HG03025 (cell line): ENCODE measurements around the gene PSMD1.

Source experiments
- ATAC-seq: cut with Tn5 transposase; IDR thresholded peaks from one replicate; pipeline ENCODE4 v1.9.1; 2021; ENCODE audit warnings: mild to moderate bottlenecking, moderate library complexity; ENCODE audit not compliant: unreplicated experiment, low FRiP score

Gene PSMD1

DNA sequence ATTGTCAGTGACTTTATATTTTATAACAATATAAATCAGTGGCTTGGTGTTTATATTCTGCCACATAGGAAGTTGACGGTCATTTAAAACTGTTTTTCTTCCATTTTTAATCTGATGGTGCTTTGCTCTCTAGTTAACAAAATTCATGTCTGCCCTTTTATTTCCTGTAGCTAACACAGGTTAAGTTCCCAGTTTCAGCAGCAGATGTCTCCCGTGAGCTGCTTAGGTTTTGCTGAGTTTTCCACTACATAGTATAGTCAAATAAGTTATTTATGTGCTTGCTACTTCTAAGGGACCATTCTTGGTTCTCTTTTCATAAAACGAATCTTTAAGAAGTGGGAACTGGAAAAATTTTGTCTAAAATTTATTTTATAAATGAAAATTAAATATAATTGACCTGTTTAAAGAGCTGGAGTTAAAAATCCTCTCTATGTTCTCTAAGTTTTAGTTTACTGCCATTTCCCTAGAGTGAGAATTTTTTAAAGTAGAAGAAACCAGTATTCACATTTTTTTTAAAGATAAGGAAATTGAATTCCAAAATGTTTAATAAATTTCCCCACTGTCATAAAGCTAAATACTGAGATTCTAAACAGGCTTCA is 47.5 kb downstream of the PSMD1 start:
- ATAC-seq, result no peak

DNA sequence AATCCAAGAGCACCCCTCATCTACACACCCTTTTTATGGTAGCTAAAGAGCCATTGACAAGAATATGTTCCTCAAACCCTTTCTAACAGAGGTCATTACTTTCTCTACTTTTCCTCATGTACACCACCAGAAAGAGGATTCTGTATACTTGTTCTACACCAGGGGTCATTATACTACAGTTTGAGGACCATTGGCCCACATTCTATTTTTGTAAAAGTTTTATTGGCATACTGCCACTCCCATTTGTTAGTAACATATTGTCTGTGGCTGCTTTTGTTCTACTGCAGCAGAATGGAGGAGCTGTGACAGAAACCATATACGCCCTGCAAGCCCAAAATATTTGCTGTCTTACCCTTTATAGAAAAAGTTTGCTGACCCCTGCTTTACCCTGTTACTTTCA is 53.9 kb downstream of the PSMD1 start:
- no peak for ATAC-seq

DNA sequence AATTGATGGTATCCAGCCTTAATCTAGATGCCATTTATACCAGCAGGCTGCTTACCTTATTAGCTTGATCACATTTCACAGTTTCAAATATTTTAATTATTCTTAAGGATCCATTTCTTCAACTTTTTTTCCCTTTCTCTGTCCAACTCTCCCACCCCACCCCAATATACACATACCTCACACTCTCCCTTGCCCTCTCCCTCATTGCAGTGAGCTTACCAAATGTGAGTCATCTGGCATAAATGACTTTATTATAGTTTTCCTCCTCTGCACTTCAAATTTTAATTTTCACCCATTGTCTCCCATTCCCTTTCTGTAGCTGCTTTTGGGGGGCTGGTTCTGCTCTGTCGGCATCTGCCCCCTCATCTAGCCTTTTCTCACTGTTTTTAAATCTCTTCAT is 55.3 kb downstream of the PSMD1 start:
- no peak for ATAC-seq

DNA sequence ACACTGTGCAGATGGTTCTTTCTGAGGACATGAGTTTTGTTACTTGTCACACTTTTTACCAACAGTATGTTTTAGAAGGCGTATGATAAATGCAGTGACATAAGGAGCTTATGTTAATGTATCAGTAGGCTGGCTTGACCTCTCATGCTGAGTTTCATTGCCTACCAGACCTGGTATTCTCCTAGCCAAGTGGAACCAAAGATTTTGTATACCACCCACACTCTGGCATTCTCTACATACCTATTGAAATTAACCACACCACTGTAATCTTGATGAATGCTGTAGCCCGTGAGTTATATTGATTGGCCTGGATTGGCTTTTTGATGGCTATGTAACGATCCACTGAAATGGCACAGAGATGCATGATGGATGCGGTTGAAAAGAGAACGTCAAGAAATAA is 56.8 kb downstream of the PSMD1 start:
- no peak for ATAC-seq

DNA sequence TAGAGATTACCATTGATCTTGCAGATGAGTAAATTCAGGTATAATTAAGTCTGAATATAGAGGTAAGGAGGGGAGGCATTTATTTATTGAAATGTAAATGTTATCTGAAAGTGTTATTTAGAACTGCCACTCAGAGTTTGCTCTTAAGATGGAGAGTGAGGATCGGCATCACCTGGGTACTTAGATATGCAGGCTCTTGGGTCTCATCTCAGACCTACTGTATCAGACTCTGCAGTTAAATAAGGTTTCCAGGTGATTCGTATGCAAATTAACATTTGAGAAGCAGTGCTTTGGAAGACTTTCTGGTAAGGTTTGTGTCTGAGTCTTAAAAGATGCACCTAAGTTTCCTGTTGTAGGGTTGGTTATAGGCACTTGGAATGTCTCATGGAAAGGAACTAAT is 59.0 kb downstream of the PSMD1 start:
- ATAC-seq, result no peak

DNA sequence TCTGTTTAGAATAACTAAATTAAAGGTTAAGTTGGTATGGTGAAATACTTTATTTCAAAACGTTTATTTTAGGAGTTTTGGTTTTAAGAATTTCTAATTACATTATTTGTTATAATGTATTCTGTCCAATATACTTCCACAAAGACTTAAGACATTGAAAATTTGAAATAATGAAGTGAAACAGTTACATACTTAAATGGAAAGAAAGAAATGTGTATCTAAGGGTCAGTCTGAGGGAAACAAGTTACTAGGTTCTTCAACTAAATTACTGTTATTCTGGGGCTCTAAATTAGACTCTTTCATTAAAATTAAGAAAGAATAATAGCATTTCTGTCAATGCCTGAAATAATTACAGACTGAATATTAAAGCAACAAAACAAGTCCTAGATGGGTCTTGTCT is 60.5 kb downstream of the PSMD1 start:
- no peak for ATAC-seq

DNA sequence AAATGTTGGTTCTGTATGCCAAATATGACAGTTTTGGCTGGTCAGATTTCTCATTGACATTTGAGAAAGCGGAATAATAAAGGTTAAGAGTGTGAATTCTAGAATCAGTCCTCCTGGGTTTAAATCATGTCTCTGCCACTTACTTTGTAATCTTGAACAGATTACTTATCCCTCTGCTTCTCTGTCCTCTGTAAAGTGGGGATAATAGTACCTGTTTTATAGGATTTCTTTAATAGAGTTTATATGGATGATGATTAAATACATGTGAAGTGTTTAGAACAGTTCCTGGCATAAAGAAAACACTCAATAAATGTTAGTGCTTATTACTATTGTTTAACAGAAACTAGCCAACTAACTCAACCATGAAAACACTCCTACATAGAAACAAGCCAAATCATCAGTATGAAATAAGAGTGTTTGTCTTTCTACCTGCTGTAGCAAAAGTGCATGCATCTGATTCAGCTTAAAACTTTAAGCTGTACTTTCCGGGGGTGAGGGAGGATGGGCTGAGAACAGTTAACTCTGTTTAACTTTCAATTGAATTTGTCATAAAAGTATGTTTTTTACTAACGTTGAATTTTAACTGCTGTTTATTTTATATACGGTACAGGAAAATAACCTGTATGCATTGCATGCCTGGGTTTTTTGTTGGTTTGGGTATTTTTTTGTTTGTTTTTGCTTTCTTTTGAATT is 61.4 kb downstream of the PSMD1 start:
- ATAC-seq, result no peak

DNA sequence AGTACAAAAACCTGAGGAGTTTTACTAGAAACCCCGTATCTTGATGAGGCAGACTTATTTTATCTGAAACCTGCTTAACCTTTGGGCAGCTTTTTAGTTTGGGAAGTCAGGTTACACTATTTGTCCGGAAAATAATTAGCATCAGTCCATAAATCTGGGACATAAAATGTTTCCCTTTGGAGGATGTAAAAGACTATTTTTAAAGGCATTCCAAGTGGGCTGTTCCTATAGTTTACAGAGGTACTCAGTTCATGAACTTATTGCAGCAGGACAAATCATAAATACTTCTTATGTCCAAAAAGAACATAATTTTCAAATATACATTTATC is 61.9 kb downstream of the PSMD1 start:
- ATAC-seq, result no peak

DNA sequence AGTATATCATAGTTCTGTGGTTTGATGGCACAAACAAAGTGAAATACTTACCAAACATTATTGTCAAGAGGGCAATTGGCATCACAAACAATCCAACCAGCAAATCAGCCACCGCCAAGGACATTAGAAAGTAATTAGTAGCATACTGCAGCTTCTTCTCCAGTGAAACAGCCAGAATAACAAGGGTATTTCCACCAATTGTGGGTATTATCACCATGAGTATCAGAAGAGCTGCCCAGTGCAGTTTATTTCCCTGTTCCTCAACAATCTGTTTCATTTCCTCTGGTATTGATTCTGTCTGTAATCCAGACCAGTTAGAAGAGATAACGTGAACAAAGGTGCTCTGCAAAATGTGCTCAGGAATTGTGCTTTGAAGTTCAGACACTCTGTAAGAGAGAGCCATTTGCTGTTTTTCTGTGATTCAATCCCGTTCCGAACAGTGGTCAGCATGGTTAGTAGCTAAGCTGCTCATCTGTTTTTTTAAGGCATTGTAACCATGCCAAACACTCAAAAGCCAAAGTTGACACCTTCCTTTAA is 66.8 kb downstream of the PSMD1 start:
- ATAC-seq, result no peak

DNA sequence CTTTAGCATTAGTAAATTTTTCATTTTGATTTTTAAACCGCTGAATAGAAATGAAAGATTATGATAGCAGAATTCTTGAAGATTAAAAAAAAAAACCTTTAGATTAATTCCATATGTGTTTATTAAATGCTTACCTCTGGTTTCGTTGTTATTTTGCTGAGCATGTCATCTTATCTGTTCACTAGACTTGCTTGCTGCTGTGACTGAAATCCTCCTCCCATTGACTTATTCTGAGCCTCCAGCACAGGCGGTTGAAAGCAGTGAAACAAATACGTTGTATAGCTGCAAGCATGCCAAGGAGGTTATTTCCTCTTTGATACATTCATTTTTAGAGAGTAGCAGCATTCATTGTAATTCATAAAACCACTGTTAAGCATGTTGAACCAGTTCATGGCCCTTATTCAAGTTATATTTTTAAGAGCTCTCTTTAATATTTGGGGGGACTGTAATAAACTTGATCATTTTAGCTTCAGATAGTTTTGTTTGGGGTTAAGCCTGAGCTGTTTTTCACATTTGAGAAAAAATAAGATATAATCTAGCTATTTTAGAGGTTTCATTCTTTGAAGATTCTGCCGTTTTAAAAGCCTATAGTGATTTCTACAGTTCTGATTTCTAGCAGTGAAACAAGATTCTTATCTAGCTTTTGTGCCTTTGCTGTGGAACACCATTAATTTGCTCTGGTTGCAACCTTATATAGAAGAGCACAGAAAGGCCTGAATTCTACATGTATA is 68.3 kb downstream of the PSMD1 start, which contains the start of gene HTR2B:
Gene HTR2B, minus strand, starts transcription at position 205 of the 731 bp plus-strand sequence. CDS start 1,278 bp downstream, outside the sequence.
- no peak for ATAC-seq

DNA sequence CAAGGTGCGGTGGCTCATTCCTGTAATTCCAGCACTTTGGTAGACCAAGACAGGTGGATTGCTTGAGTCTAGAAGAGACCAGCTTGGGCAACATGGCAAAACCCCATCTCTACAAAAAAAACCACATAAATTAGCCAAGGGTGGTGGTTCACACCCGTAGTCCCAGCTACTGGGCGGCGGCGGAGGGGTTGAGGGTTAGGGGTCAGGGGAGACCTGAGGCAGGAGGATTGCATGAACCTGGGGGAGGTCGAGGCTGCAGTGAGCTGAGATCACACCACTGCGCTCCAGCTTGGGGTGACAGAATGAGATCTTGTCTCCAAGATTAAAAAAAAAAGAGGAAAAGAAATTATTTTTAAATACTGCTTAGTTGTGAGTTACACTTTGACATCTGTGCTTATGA is 69.5 kb downstream of the PSMD1 start:
- ATAC-seq, result no peak

DNA sequence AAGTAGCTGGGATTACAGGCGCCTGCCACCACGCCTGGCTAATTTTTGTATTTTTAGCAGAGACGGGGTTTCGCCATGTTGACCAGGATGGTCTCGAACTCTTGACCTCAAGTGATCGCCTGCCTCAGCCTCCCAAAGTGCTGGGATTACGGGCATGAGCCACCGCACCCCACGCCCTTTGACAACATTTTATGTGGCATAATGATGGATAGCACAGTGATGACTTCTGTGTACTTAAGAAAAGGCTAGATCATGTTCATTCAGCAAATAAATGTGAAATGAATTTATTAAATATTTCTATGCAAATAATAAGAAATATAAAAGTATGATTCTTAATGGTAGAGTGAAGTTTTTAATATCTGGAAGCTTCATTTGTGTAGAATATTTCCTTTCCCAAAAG is 70.8 kb downstream of the PSMD1 start:
- no peak for ATAC-seq

DNA sequence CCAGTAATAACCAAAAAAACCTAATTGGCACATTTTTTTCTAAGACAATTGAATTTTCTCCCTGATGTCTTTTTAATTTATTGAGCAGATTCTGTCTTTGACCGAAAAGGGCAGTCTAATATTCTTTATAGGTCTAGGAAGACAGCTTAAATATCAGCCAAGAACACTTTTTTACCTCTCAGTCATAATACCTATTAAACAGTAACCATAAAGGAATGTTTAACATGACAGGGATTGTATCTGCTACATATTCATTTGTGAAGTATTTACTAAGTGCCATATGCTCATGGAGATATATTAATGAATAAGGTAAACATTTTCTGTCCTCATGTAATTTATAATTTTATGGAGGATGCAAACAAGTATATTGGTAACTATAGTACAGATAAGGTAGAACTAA is 71.3 kb downstream of the PSMD1 start:
- ATAC-seq, result no peak

DNA sequence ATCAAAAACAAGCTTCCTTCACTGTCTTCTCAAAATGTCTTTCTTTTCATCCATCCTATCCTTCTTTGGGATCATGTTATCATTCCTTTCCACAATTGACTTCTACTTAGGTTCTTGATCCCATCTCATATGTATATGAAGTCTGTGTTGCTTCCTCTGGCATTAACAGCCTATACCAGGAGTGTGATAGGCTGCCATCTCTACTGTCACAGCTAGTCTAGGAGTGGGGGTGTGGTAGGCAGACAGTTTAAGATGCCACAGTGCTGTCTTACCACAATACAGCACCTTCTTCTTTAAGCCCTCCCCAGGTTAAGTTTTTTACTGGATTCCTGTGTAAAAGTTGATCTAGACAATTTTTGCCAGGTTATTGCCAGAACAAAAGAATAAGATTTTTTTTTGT is 71.9 kb downstream of the PSMD1 start:
- ATAC-seq, result no peak

DNA sequence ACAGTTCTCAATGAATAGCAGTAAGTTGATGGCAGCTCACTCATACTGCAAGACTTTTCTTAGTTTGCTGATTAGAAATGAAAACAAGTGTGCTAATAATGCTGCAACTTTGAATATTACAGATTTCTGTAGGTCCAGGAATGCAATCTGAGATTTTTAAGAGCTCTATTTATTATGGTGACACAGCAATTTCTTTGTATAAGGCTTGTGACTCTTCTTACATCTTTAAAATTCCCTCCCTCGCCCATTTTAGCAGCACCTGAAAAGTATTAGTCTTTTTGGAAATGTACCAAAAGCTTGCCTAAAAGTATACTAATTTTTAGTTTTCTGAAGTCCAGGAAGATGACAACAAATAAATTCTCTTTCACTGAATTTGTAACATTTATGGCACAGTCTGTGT is 72.5 kb downstream of the PSMD1 start:
- ATAC-seq, result no peak

DNA sequence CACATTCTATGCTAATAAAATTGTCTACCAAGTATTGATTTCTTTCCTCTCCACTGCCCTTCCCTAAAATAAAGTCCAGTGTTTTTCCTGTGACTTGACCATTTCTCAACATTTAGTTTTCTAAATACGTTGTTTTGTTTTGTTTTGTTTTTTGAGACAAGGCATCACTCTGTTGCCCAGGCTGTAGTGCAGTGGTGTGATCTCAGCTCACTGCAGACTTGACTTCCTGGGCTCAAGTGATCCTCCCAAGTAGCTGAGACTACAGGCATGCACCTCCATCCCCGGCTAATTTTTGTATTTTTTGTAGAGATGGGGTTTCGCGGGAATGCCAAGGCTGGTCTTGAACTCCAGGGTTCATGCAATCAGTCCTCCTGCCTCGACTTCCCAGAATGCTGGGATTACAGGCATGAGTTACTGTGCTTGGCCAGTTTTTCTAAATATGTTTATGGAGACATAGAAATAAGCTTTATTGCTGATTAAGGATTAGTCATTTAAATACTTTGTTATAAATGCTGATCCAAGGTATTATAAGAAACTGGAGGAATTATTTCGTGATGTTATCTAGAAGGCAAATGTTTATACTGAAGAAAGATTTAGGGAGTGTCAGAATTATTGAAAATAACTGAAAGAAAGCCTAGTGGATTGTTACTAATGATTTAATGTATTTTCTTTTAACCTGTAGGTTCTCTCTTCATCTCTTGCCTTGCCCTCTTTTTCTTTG is 73.8 kb downstream of the PSMD1 start:
- ATAC-seq, result no peak

DNA sequence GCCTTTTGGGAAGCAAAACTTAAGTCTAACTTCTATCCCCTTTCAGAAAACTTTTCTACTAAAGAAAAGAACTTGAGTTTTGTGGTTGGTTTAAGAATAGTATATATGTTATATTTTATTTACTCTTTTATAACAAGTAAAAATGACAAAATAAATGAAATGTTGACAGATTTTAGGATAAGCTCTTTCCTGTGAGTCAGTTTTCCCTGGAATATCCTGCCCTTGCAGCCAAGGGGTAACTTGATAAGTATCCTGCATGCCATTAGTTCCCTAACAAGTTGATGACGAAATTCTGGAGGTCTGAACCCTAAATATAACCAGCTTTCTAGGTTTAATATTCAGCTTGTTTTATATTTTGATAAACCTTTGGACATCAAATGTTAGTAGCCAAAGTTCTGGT is 75.5 kb downstream of the PSMD1 start:
- no peak for ATAC-seq

DNA sequence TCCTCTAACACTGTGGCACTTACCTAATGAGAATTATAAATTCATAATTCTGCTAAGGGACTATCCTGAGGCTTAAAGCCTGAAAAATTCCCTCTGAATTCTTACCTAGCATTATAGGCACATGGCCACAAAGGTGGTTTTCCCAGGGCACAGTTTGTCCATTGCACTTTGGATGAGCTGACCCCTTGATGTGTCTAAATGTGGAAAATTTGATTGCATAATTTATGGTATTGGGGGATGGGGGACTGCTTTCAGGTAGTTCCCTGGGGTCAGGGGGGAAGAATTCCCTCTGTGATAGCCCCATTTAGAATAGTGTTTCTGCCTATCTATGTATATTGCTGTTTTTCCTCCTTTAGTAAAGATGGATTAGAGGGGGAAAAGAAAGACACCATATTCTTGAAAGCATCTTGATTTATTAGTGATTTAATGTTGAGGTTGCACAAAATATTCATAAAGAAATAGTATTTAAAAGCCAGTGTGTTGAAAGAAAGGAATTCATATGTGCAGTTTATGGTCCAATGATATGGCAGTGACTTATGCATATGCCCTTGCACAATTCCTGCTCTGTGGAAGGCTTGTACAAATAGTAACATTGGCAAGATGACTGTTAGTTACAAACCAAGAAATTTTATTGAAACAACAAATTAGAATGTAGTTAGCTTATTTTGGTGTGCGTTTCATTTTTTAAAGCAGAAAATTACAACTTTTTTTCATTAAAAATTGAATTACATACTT is 76.9 kb downstream of the PSMD1 start:
- ATAC-seq, result no peak

DNA sequence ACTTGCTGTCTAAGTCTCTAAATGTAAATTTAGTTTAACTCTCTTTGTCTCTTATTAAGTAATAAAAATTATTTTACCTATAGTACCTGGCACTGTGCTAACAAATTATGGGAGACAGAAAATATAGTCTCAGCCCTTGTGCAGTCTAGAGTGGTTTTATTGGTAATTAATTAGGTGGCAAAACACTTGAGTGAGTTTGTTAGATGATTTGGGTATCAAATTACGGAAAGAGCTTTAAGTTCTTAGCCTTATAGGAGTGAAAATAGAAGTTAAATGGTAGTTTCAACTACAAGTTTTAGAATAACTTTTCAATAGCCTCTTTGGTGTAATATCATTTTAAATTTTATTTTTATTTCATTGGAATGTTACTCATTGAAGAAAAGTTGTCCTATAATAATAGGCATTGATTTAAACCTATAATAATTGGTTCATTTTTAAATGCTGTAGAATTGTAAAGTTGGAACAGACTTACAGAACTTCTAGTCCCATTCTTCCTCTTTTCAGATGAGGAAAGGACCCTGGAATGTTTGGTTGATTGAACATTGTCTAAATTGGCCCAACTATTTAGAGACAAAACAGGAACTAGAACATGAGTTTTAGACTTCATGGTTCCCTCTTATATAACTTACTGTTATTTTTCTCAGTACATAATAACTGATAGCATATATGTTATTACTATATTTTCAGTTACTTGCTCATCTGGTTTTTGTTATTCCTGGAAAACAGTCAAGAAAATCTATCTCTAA is 78.4 kb downstream of the PSMD1 start:
- no peak for ATAC-seq

DNA sequence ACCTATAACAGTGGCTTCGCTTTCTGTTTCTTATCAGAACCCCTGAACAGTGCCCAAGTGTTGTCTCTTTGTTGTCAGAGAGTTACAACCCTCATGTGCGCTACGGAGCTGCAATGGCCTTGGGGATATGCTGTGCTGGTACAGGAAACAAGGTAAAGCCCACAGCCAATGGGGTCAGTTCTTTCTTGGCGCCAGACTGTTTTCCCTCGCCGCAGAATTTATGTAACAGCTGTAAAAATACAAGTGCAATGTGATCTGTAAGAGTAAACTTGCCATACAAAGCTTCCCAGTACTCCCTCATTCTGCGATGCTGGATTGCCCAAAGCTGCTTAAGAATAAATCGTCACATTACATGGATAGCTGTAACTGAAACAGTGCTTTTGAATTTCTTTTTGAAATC is 82.0 kb downstream of the PSMD1 start:
- ATAC-seq, result no peak
